ENCODE results near the gene ZCCHC24. TPM values are rescaled to one million over a fixed set of nuclear protein-coding genes. Genes with fewer than 3 reads are reported as not detected.

Gene ZCCHC24
- total RNA-seq, 1 donor from 2014 or later: 57.0 TPM

GRCh38 chr10:79482304-79482703 lies 36.9 kb upstream of the ZCCHC24 start:
- Histone ChIP-seq H3K4me3 (no peak overlapping the region), H3K4me1 (peaks cover 25% of the 10 kb centered on the region), H3K27ac (no peak overlapping the region), H3K9me3 (no peaks in the 10 kb centered on the region), H3K36me3 (no peaks in the 10 kb centered on the region), H3K27me3 (no peaks in the 10 kb centered on the region)
- intact Hi-C loops (cut with DNase I): no loop called here
- TF ChIP-seq POLR2AphosphoS5 (IDR thresholded peaks at IDR 0.05; ENCODE audit: insufficient read depth in 1 of 2, low read depth in 1 of 2) (no peak), POLR2A (IDR thresholded peaks at IDR 0.05) (no peak), CTCF (IDR thresholded peaks at IDR 0.05) (no peak)
- DNase-seq (ENCODE audit: extremely low spot score in 2 of 2): no peak

GRCh38 chr10:79479283-79479909 lies 34.0 kb upstream of the ZCCHC24 start:
- no peak for DNase-seq (ENCODE audit: extremely low spot score in 2 of 2)
- H3K27ac ChIP-seq: no peak overlapping the region
- no peak overlapping the region for H3K4me3 ChIP-seq
- intact Hi-C loops (cut with DNase I): no loop called here
- no peaks in the 10 kb centered on the region for H3K9me3 ChIP-seq
- peaks cover 18% of the 10 kb centered on the region for H3K4me1 ChIP-seq
- no peak for TF ChIP-seq POLR2A (IDR thresholded peaks at IDR 0.05)
- no peak for TF ChIP-seq POLR2AphosphoS5 (IDR thresholded peaks at IDR 0.05; ENCODE audit: insufficient read depth in 1 of 2, low read depth in 1 of 2)
- no peak for TF ChIP-seq CTCF (IDR thresholded peaks at IDR 0.05)
- no peaks in the 10 kb centered on the region for H3K27me3 ChIP-seq
- no peaks in the 10 kb centered on the region for H3K36me3 ChIP-seq

- no peak overlapping the region for H3K4me3 ChIP-seq
- H3K36me3 ChIP-seq: no peaks in the 10 kb centered on the region
- H3K27ac ChIP-seq: no peak overlapping the region
- H3K4me1 ChIP-seq: no peaks in the 10 kb centered on the region
- intact Hi-C loops (cut with DNase I): no loop called here
- H3K27me3 ChIP-seq: no peaks in the 10 kb centered on the region
- no peaks in the 10 kb centered on the region for H3K9me3 ChIP-seq
- no peak for DNase-seq (ENCODE audit: extremely low spot score in 2 of 2)
- TF ChIP-seq CTCF (IDR thresholded peaks at IDR 0.05) (no peak), POLR2AphosphoS5 (IDR thresholded peaks at IDR 0.05; ENCODE audit: insufficient read depth in 1 of 2, low read depth in 1 of 2) (no peak), POLR2A (IDR thresholded peaks at IDR 0.05) (no peak)
Measured at GRCh38 chr10:79477456-79477855, 32.0 kb upstream of the ZCCHC24 start.

- no peak for DNase-seq (ENCODE audit: extremely low spot score in 2 of 2)
- Histone ChIP-seq H3K9me3 (no peaks in the 10 kb centered on the region), H3K4me1 (no peaks in the 10 kb centered on the region)
Measured at GRCh38 chr10:79476645-79477044, 31.2 kb upstream of the ZCCHC24 start.

More at GRCh38 chr10:79476645-79477044, 31.2 kb upstream of the ZCCHC24 start:
- Histone ChIP-seq H3K36me3 (no peaks in the 10 kb centered on the region), H3K4me3 (no peak overlapping the region), H3K27me3 (no peaks in the 10 kb centered on the region), H3K27ac (no peak overlapping the region)
- TF ChIP-seq POLR2A (IDR thresholded peaks at IDR 0.05) (no peak), POLR2AphosphoS5 (IDR thresholded peaks at IDR 0.05; ENCODE audit: insufficient read depth in 1 of 2, low read depth in 1 of 2) (no peak), CTCF (IDR thresholded peaks at IDR 0.05) (no peak)
- intact Hi-C loops (cut with DNase I): no loop called here
